GM21717 (cell line): ENCODE measurements around the gene TBXA2R.
"Not testable (repeated sequence)": the region's sequence is repeated elsewhere in the genome, so short reads cannot be mapped to it uniquely, and the experiment has no call there.

Source experiments
- ATAC-seq: cut with Tn5 transposase; IDR thresholded peaks from one replicate; pipeline ENCODE4 v1.9.1; 2021; ENCODE audit warnings: mild to moderate bottlenecking, moderate library complexity; ENCODE audit not compliant: unreplicated experiment

The TBXA2R gene

DNA sequence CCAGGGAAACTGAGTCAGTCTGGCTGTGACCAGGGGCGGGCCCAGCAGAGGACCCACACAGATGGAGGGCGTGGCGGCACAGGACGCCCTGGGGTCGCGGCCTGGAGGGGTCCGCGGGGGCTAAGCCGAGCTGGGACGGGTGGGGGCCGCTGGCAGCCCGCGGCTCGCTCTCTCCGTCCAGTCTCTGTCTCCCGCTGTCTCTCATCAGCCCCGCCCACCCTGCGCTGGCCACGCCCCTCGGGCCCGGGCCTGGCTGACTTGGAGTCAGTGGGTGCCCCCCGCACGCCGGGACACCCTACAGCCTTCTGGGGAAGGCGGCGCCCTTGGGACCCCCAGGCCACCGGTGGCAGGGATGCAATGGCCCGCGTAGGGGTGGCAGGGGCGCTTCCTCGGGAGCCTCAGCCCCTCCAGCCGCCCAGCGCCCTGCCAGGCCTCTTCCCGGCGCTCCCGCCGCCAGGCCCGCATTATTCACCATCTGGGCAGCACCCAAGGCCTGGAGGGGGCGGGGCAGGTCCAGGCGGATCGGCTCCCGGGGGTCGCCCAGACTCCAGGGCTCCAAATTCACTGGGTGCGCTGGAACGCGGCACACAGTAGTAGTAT lies at the start of gene TBXA2R:
TBXA2R (minus strand) TSS at position 186 of the 600 bp plus-strand sequence. CDS start 6,241 bp downstream, outside the sequence.
- no peak for ATAC-seq

DNA sequence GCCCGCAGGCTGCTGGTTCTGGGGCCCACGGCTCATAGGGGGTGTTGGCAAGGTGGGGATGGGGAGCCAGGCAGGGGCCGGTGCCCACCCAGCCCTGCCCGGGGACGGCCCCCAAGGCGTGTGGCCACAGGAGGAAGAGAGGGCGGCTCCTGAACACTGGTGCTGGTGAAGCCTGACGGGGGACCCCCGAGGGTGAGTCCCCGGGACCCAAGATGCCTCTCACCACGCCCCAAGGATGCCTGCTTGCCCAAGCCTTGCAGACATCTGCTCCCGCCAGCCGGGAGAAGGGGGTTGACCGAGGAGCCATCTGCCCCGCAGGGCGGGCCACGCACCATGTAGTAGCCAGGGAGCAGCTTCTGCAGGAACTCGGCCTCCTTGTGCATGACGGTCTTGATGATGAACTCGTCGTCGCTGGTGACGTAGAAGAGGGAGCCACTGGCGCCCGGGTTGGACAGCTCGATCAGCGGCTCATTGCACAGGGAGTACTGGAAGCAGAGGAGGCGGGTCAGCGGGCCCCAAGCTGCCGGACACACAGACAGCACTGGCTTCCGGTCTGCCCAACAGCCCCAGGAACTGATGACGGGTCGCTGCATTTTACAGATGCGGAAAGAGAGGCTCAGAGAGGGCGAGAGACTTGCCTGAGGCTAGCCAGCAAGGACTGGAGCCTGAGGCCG lies 49.5 kb upstream of the TBXA2R start:
- ATAC-seq, result no peak

DNA sequence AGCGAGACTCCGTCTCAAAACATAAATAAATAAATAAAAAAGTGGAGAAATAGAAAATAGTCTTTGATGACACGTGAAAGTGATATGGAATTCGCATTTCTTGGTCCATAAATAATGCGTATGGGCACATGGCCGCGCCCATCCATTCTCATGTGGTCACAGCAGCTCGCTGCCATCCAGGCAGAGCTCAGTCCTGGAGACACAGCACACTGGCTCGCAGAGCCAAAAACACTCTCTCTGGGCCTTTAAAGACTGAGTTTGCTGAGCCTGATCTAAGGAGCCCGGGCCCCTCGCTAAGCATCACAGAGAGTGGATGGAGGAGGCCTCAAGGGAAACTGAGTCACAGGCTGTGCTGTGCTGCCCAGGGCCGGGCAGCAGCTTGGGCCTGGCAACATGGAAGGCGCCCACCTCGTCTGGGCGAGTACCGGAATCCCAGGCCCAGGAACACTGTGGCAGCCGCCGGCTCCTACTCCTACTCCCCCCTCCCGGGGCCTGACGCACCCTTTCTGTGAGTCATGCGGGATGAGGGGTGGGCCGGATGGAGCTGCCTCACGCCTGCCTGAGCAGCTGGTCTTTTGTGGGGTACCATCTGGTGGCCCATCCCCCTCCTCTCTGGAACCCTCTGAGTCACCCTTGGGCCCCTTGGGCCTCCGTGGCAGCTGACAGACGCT lies 48.9 kb upstream of the TBXA2R start:
- no peak for ATAC-seq

DNA sequence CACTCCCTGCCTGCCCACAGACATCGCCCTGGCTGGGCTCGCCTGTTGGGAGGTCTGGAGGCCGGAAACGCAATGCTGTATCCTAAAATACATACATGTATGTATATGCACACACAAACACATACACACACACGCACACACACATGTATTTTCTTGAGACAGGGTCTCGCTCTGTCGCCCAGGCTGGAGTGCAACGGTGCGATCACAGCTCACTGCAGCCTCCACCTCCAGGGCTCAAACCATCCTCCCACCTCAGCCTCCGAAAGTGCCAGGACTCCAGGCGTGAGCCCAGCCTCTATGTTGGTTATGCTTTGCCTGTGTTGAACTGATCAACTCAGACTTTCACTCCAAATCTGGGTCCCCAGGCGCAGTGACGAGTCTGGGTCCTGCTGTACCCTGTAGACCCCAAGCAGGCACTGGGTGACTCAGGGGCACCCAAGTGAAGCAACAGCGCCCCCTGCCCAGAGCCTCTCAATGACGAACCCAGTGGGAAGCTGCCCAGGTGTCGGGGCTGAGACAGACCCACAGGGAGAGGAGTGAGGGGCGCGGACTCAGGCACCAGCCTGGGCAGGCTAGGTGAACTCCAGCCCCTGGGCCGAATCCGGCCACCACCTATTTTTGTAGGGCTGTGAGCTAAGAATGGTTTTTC lies 47.3 kb upstream of the TBXA2R start:
- ATAC-seq, result no peak

DNA sequence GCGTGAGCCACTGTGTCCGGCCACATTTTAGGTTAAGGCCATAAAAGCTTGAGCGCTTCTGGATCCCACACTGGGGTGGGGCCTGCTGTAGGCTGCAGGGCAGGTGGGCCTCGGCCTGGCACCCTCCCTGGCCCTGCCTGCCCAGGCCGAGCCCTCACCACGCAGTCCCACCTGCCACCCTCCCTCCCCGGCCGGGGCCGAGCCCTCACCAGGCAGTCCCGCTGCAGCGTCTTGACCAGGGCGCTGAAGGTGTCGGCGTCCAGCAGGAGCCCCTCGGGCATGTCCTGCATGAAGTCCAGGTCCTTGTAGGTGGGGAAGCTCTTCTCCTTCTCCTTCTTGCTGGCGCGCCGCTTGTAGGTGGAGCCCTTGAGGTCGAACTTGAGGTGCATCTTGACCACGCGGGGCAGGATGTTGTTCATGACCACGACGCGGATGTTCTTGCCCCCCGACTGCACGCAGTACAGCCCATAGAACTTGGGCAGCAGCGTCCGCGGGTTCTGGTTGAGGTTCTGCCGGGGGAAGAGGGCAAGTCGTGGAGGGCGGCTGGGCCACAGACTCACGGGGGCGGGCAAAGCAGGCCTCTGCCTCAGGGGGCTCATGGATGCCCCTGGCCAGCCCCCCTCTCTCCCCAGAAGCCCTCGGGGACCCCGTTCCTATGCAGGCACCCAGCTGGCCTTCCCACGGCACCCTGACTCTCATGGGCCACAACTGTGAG lies 46.6 kb upstream of the TBXA2R start:
- ATAC-seq, result no peak

- no peak for ATAC-seq
Observed at GRCh38 chr19:3652422-3652821, 45.7 kb upstream of the TBXA2R start.

- no peak for ATAC-seq
Observed at GRCh38 chr19:3651684-3652083, 45.0 kb upstream of the TBXA2R start.

- no peak for ATAC-seq
Observed at GRCh38 chr19:3649888-3650287, 43.2 kb upstream of the TBXA2R start.

GRCh38 chr19:3648037-3648905 lies 41.6 kb upstream of the TBXA2R start:
- no peak for ATAC-seq

- ATAC-seq, result not testable (repeated sequence)
Observed at GRCh38 chr19:3647102-3647501, 40.4 kb upstream of the TBXA2R start.

DNA sequence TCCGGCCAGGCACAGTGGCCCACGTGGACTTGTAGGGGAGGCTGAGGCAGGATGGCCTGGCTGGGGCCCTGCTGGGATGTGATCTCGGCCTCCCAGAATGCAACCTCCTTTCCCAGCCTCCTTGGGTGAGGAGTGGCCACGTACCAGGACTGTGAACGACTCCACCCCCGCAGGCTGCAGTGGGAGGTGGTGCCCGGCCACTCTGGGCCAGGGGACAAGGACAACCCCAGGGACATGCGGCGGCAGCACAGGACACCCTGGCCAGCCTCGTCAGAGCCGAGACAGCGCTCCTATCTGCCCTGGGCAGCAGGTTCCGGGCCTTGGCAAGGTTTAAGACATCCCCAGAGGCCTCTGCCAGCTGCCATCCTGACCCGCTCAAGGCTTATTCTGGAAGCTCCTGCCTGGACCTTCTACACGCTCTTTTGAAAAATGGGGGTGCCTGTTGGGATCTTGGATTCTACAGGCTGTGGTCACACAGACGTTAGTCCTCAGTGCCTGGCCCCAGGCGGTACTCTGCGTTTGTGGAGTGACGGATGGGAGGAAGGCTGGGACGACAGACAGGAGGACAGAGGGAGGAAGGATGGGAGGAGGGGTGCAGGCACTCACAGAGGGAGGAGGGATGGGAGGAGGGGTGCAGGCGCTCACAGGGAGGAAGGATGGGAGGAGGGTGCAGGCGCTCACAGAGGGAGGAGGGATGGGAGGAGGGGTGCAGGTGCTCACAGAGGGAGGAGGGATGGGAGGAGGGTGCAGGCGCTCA lies 39.8 kb upstream of the TBXA2R start:
- ATAC-seq, result no peak

DNA sequence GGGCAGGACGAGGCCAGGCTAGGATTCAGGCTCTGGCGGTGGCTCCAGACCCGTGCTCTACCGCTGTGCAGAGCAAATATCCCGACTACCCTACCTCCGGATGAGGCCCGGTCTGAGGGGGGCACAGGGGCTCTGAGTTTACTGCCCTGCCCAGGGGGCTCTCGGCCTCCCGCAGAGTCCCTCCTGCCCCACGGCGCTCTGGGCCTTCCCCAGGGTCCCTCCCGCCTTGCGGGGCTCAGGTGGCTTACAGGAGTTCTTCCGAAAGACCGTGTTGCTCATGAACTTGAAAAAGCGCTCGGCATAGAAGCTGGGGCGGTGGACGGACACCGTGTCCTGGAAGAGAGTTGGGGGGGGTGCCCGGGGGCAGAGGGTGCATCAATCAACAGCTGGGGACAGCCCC lies 39.1 kb upstream of the TBXA2R start:
- no peak for ATAC-seq

- no peak for ATAC-seq
Observed at GRCh38 chr19:3645067-3645396, 38.4 kb upstream of the TBXA2R start.

DNA sequence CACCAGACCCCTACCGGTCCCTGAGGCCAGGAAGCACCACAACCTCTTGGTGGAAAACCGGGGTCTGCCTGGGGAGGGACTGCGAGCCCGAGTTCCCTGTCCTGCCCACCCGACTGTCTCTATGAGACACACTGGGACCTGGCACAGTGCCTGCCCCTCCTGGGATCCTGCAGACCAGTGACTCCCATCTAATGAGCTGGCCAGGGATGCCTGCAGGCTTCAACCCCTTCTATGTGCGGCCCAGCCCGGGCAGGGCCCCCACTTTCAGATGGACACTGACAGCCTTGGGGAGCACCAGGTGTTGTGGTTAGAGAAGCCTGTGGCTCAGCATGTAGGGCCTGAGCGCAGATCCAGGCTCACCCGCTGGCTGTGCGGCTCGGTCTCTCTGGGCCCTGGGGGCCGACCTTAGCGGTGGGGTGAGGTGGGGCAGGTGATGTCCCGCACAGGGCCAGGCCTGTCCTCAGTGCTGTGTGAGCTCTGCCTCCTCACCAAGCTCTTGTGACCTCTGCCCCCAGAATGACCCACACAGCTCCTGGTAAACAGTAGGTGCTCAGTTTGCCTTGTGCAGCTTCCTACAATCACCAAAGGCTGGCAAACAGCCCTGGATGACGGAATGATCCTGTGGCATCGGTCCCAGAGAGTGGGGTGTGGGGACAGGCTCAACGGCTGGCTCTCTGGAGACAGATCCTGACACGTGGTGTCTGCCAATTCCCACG lies 37.8 kb upstream of the TBXA2R start:
- ATAC-seq, result no peak

DNA sequence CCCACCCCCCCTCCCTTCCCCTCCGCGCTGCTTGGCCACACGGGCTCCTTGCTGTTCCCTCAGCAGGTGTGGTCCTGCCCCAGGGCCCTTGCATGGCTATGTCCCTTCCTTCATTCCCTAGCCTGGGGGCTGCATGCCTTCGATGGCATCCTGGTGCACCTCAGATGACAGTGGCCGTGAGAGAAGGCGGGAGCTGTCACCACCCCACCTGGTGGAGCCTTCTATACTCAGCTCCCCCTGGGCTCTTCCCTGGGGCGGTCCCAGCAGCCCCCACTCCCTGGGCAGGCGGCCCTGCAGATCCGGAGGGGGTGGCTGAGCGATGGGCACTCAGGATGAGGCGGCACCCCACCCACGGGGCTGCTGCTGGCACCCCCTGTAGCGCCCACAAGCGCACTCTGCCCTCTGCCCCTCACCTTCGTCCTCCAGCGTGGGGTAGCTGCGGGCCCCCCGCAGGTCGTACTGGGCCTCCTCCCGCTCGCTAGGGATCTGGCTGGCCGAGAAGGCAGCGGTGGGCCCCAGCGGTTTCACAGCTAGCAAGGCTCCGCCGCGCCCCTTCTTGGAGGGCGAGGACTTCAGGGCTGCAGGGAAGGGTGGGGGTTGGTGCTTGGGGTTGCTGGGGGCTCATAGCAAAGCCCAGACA lies 37.1 kb upstream of the TBXA2R start:
- no peak for ATAC-seq

DNA sequence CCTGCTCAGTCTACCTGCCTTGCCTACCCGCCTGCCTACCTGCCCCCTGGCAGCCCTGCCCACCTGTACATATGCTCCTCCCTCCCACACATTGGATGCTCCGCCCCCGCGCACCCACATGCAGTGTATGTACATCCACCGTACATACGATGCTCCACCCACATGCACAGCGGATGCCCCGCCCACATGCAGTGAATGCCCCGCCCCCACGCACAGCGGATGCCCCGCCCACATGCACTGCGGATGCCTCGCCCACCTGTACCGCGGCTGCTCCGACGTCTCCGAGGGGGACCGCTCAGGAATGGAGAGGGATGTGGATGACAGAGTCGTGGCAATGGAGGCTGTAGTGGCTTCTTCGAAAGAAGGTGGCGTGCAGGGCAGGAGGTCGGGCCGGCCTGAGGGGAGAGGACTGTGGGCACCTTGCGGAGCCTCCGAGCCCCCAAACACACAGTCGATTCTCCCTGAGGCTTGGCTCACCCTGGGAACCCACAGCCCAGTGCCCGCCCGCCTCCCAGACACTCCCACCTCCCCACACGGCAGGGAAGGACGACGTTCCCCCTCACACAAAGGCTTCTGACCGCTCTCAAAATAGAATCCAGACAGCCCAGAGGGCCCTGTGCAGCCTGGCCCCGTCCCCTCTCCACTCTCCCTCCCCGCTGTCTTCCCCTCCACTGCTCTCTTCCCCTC lies 36.5 kb upstream of the TBXA2R start:
- no peak for ATAC-seq

DNA sequence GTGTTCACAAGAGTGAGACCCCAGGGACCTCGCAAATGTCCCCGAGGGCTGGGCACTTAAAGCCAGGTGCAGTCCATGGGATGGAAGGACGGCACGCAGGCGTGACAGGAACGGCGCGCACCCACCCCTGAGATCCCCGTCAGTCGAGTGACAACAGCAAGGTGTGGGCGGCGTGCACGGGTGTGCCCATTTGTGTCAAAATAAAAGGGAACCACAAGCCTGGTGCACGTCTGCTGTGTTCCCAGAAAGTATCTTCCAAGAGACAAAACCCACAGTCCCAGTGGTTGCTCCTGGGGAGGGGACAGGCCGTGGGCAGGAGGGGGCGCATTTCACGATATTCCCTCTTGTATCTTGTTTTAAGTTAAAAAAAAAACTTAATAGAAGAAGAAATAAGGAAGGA lies 35.6 kb upstream of the TBXA2R start:
- no peak for ATAC-seq
